Measurements from ENCODE around the gene CAPZB.

- TF ChIP-seq, protein P1, sequence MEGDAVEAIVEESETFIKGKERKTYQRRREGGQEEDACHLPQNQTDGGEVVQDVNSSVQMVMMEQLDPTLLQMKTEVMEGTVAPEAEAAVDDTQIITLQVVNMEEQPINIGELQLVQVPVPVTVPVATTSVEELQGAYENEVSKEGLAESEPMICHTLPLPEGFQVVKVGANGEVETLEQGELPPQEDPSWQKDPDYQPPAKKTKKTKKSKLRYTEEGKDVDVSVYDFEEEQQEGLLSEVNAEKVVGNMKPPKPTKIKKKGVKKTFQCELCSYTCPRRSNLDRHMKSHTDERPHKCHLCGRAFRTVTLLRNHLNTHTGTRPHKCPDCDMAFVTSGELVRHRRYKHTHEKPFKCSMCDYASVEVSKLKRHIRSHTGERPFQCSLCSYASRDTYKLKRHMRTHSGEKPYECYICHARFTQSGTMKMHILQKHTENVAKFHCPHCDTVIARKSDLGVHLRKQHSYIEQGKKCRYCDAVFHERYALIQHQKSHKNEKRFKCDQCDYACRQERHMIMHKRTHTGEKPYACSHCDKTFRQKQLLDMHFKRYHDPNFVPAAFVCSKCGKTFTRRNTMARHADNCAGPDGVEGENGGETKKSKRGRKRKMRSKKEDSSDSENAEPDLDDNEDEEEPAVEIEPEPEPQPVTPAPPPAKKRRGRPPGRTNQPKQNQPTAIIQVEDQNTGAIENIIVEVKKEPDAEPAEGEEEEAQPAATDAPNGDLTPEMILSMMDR (IDR thresholded peaks at IDR 0.05): no peak
- TF ChIP-seq GABPA (IDR thresholded peaks at IDR 0.05; ENCODE audit: low read depth) (no peak), SMC3 (IDR thresholded peaks at IDR 0.05; ENCODE audit: low read depth, low read length) (no peak), NFIC (IDR thresholded peaks at IDR 0.05; ENCODE audit: borderline replicate concordance) (no peak), TAF1 (IDR thresholded peaks at IDR 0.05; ENCODE audit: borderline replicate concordance, low read depth, low read length) (no peak)
Measured at GRCh38 chr1:19368050-19368449, 117.3 kb downstream of the CAPZB start.

Measured in SK-N-SH (cell line).